Chondrocyte (in vitro differentiated cells): ENCODE measurements around the gene HCFC1. TPM values are rescaled to one million over a fixed set of nuclear protein-coding genes. Genes with fewer than 3 reads are reported as not detected.

Source experiments
- DNase-seq: peaks from one replicate; pipeline ENCODE4 v3.0.0; 2021; ENCODE audit warnings: mixed read lengths, low spot score
- H3K27ac Mint-ChIP-seq: one replicate; pipeline ENCODE4 v1.8.0; 2021; ENCODE audit warnings: mild to moderate bottlenecking, moderate library complexity, mixed read lengths; ENCODE audit not compliant: unreplicated experiment
- H3K27me3 Mint-ChIP-seq: 2 replicates; pipeline ENCODE4 v1.8.0; 2021; ENCODE audit warnings: low read depth, mixed read lengths
- H3K36me3 Mint-ChIP-seq: 2 replicates; pipeline ENCODE4 v1.8.0; 2021; ENCODE audit warnings: low read depth, mixed read lengths
- H3K4me1 Mint-ChIP-seq: 2 replicates; pipeline ENCODE4 v1.8.0; 2021; ENCODE audit warnings: low read depth, mild to moderate bottlenecking, mixed read lengths
- H3K4me3 Mint-ChIP-seq: one replicate; pipeline ENCODE4 v1.8.0; 2021; ENCODE audit warnings: mild to moderate bottlenecking, moderate library complexity, mixed read lengths; ENCODE audit not compliant: unreplicated experiment
- H3K9me3 Mint-ChIP-seq: 2 replicates; pipeline ENCODE4 v1.8.0; 2021; ENCODE audit warnings: low read depth, mixed read lengths
- CTCF ChIP-seq: fragments of 200-600 bp; sonication (generic); IDR thresholded peaks from 2 replicates; pipeline ENCODE4 v1.5.0; 2021; ENCODE audit warnings: antibody characterized with exemption, mild to moderate bottlenecking, moderate library complexity
- total RNA-seq: library from RNA; stranded (reverse); gene quantifications from 3 replicates; pipeline ENCODE4 v1.2.1, GENCODE V29; 2021

The HCFC1 gene
- total RNA-seq, 1 donor from 2014 or later, result 67.2 TPM

GRCh38 chrX:153954558-153955227, 16.9 kb downstream of the HCFC1 start:
- peaks cover 42% of the 10 kb centered on the region for H3K36me3 Mint-ChIP-seq
- no peak for TF ChIP-seq CTCF
- no peaks in the 10 kb centered on the region for H3K9me3 Mint-ChIP-seq
- peak overlapping the region; percentile 41 for H3K27ac Mint-ChIP-seq
- H3K4me1 Mint-ChIP-seq, result peaks cover 10% of the 10 kb centered on the region
- DNase-seq, result no peak
- H3K4me3 Mint-ChIP-seq, result no peak overlapping the region
- no peaks in the 10 kb centered on the region for H3K27me3 Mint-ChIP-seq

- no peak for TF ChIP-seq CTCF
- Mint-ChIP-seq H3K4me3 (no peak overlapping the region), H3K4me1 (peaks cover 10% of the 10 kb centered on the region), H3K27me3 (no peaks in the 10 kb centered on the region), H3K9me3 (no peaks in the 10 kb centered on the region), H3K36me3 (peaks cover 43% of the 10 kb centered on the region), H3K27ac (peak overlapping the region; percentile 41)
- no peak for DNase-seq
Measured at GRCh38 chrX:153953892-153954557, 17.6 kb downstream of the HCFC1 start.

GRCh38 chrX:153953342-153953830, 18.2 kb downstream of the HCFC1 start:
- H3K27me3 Mint-ChIP-seq, result no peaks in the 10 kb centered on the region
- peaks cover 10% of the 10 kb centered on the region for H3K4me1 Mint-ChIP-seq
- no peak for DNase-seq
- no peak overlapping the region for H3K27ac Mint-ChIP-seq
- no peak overlapping the region for H3K4me3 Mint-ChIP-seq
- peaks cover 43% of the 10 kb centered on the region for H3K36me3 Mint-ChIP-seq
- no peaks in the 10 kb centered on the region for H3K9me3 Mint-ChIP-seq
- TF ChIP-seq CTCF, result peak; percentile 99

- Mint-ChIP-seq H3K4me3 (no peak overlapping the region), H3K4me1 (peaks cover 11% of the 10 kb centered on the region), H3K27ac (no peak overlapping the region), H3K27me3 (no peaks in the 10 kb centered on the region), H3K36me3 (peaks cover 43% of the 10 kb centered on the region), H3K9me3 (no peaks in the 10 kb centered on the region)
- no peak for TF ChIP-seq CTCF
- DNase-seq, result no peak
Measured at GRCh38 chrX:153952373-153953026, 19.1 kb downstream of the HCFC1 start.

- Mint-ChIP-seq H3K27ac (no peak overlapping the region), H3K27me3 (no peaks in the 10 kb centered on the region), H3K36me3 (peaks cover 38% of the 10 kb centered on the region), H3K4me3 (no peak overlapping the region), H3K9me3 (no peaks in the 10 kb centered on the region), H3K4me1 (peaks cover 13% of the 10 kb centered on the region)
- TF ChIP-seq CTCF, result no peak
- no peak for DNase-seq
Measured at GRCh38 chrX:153951683-153952372, 19.8 kb downstream of the HCFC1 start.
